Measurements from ENCODE around the gene LSP1.
"Not testable (repeated sequence)": the region's sequence is repeated elsewhere in the genome, so short reads cannot be mapped to it uniquely, and the experiment has no call there.

LSP1 gene

DNA sequence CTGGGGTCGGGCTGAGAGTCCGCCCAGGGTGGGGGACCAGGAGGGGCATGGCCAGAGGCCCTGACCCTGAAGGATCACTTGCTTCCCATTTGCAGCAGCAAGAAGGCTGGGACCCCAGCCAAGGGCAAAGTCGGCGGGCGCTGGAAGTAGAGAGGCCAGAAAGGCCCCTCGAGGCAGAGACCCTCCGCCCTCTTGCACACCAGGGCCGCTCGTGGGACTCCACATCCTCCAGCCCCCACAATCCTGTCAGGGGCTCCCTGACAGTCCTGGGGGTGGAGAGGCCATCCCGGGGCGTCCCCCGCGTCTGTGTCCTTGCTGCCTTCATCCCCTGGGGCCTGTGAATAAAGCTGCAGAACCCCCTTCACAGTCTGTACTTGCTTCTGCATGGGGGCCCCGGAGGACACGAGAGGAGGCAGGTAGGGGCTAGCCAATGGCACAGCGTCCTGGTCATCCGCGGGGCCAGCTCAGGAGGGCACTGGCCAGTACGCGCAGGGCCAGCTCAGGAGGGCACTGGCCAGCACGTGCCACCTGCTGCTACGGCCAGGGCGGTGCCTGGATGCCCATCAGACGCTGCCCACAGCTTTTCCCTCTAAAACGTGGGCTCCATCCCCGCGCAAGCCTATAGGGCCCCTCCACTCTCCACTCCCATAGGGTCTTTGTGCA, 85.6 kb downstream of the LSP1 start:
- DNase-seq (ENCODE audit: low read depth in 3 of 3) = no peak

GRCh38 chr11:1939006-1939625, 86.2 kb downstream of the LSP1 start:
- DNase-seq (ENCODE audit: low read depth in 3 of 3) = no peak

DNA sequence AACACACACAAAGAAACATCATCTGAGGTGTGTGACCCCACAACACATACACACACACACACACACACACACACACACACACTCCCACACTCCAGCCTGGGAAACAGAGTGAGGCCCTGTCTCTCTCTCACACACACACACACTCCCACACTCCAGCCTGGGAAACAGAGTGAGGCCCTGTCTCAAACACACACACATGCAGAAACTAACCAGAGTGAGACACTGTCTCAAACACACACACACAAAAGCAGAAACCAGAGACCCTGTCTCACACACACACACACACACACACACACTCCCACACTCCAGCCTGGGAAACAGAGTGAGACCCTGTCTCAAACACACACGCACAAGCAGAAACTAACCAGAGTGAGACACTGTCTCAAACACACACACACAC, 86.9 kb downstream of the LSP1 start:
- not testable (repeated sequence) for DNase-seq (ENCODE audit: low read depth in 3 of 3)
